Measurements from ENCODE around the gene ADAM33.

The ADAM33 gene

DNA sequence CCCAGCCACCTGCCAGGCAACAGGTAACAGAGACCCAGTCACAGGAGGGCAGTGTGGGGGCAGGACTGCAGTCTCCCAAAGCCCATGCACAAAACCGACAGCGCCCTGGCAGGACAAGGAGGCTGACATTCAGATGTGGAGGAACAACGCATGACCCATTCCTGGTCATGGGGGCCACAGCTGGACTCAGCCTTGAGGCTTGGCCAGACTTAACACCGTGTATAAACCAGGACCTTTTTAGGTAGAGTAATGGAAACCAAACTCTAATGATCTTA, 26.7 kb downstream of the ADAM33 start:
- DNase-seq (ENCODE audit: low read depth), result no peak

DNA sequence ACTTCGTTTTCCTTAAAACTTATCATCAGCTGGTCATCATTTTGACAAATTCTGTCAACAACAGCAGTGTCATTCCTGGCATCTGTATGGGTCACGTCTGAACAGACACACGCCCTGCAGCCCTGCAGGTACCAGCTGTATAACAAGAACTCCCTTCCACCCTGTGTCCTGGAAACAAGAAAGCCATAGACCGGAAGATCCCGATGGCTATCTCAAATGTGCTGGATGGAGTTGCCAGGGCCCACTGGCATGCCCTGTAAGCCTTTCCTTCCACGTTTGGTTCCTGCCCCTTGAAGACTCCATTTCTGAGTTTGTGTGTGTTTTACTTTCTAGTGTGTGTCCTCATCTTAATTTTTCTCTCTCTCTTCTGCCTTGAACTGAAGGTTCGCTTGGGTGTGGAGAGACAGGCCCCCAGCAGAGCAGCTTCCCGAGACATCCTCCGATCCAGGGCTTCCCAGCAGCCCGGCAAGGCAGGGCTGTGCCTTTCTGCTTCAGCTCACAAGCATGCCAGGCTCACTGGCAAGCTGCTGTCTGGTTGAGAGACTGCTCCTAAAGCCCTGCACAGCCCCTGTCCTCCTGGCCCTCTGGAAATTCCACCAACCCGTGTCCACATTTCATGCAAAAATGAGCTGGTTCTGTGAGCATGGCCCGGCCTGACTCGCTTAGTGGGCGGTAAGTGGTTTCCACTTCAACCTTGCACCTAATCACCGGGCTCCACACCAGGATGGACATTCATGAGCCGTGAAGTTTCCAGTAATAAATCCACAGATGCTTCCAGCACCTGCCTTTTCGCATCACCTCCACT, 27.3 kb downstream of the ADAM33 start:
- DNase-seq (ENCODE audit: low read depth), result no peak
- H3K4me3 ChIP-seq (ENCODE audit: low read depth, low read length), result no peak overlapping the region

More for the DNA sequence above, 26.7 kb downstream of the ADAM33 start:
- H3K4me3 ChIP-seq (ENCODE audit: low read depth, low read length), result no peak overlapping the region

GRCh38 chr20:3653921-3654320, 27.9 kb downstream of the ADAM33 start:
- H3K4me3 ChIP-seq (ENCODE audit: low read depth, low read length), result no peak overlapping the region
- DNase-seq (ENCODE audit: low read depth), result no peak

- no peak for DNase-seq (ENCODE audit: low read depth)
- H3K4me3 ChIP-seq (ENCODE audit: low read depth, low read length), result no peak overlapping the region
These were observed 28.9 kb downstream of the ADAM33 start for GRCh38 chr20:3652676-3653596.

GRCh38 chr20:3652221-3652620, 29.6 kb downstream of the ADAM33 start:
- no peak overlapping the region for H3K4me3 ChIP-seq (ENCODE audit: low read depth, low read length)
- DNase-seq (ENCODE audit: low read depth), result no peak

- no peak overlapping the region for H3K4me3 ChIP-seq (ENCODE audit: low read depth, low read length)
- no peak for DNase-seq (ENCODE audit: low read depth)
These were observed 30.4 kb downstream of the ADAM33 start for GRCh38 chr20:3651204-3651962.

- H3K4me3 ChIP-seq (ENCODE audit: low read depth, low read length), result no peak overlapping the region
- no peak for DNase-seq (ENCODE audit: low read depth)
These were observed 32.9 kb downstream of the ADAM33 start for GRCh38 chr20:3648951-3649350.

GRCh38 chr20:3647473-3647872, 34.3 kb downstream of the ADAM33 start:
- no peak for DNase-seq (ENCODE audit: low read depth)
- H3K4me3 ChIP-seq (ENCODE audit: low read depth, low read length), result no peak overlapping the region

DNA sequence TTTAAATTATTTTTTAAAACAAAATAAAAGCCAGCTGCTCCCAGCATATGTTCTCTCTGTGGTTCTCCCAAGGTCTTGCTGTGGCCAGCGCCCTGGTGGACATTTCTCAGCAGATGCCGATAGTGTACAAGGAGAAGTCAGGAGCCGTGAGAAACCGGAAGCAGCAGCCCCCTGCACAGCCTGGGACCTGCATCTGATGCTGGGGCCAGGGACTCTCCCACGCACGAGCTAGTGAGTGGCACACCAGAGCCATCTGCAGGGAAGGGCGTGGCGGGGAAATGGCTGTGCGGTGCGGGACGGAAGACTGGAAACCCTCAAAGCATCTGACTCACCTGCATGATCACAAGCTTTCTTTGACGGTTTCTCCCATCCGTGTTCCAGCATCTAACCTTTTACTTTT, 35.2 kb downstream of the ADAM33 start:
- no peak for DNase-seq (ENCODE audit: low read depth)
- no peak overlapping the region for H3K4me3 ChIP-seq (ENCODE audit: low read depth, low read length)

- no peak overlapping the region for H3K4me3 ChIP-seq (ENCODE audit: low read depth, low read length)
- DNase-seq (ENCODE audit: low read depth), result no peak
These were observed 35.8 kb downstream of the ADAM33 start for GRCh38 chr20:3646067-3646440.

DNA sequence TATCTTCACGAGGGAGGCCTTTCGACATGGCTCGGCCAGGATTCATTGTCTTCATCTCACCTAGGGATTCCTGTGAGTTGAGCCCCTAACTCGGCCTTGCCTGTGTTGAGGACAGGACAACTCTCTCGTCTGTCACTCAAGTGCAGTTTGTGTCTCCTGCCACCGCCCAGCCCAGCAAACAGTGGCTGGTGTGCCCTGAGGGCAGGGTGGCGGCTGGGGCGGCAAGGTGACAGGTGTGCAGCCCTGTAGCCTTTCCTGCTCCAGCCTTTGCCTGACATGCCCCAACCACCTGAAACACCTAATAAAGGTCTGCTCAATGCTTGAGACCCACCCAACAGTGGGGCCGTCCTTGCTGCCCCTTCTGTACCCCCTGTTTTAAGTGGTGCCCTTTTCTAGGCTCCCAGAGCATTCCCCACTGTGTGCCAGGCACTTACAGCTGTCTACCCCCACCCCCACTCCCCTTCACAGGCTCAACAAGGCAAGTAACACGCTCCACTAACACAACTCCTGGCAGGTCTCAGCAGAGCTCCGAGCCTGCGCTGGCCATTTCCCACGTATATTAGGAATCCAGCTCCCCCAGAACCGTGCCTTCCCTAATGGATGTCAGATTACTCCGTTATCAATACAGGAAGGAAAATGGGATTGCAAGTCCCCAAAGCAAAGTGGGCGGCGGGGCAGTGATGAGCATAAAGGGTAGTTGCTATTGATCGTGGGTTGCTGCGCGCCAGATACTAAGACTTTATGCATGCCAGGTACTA, 36.3 kb downstream of the ADAM33 start:
- no peak overlapping the region for H3K4me3 ChIP-seq (ENCODE audit: low read depth, low read length)
- no peak for DNase-seq (ENCODE audit: low read depth)

- H3K4me3 ChIP-seq (ENCODE audit: low read depth, low read length), result no peak overlapping the region
- DNase-seq (ENCODE audit: low read depth), result no peak
These were observed 41.6 kb downstream of the ADAM33 start for GRCh38 chr20:3640259-3640658.

GRCh38 chr20:3635346-3635745, 46.5 kb downstream of the ADAM33 start:
- DNase-seq (ENCODE audit: low read depth), result no peak
- H3K4me3 ChIP-seq (ENCODE audit: low read depth, low read length), result no peak overlapping the region

DNA sequence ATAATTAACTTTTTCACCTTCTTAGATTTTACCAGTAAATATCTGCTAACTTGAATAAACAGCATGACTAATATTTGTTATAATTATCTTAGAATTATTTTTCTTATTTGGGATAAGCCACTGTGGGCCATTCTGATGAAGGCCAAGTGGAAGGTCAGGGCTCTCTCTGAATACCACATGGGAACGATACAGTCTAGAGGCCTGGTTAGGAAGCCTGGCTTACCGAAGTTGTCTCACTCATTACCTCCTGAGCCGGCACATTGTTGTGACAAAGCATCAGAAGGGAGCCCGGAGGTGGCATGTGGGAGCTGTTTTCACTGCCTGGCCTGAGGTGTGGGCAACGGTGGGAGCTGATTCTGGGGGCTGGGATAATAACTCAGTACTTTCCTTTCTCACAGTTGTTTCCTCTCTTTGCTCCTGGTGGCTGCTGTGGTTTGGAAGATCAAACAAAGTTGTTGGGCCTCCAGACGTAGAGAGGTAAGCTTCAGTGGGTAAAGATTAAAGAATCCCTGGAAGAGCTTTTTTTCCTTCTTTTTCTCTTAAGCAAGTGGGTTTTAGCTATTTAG, 47.8 kb downstream of the ADAM33 start:
- no peak for DNase-seq (ENCODE audit: low read depth)
- no peak overlapping the region for H3K4me3 ChIP-seq (ENCODE audit: low read depth, low read length)

- DNase-seq (ENCODE audit: low read depth), result no peak
- no peak overlapping the region for H3K4me3 ChIP-seq (ENCODE audit: low read depth, low read length)
These were observed 49.4 kb downstream of the ADAM33 start for GRCh38 chr20:3632311-3633004.

DNA sequence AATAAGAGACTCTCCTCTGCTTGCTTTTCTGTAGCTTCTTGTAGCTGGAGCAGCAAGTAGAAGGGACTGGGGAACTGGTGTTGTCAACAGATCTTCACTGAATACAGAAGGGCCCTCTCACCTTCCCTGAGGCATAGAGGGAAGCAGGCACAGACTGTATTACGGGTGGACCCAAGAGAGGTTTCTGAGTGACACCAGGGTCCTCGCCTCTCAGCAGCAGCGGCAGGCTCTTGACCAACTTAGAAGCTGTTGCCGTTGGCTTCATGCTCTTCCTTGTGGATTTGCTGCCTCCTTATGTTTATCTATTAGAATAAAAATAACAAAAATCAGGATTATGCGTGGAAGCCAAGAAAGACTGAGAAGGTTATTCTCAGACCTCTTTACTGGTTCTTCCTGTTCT, 50.3 kb downstream of the ADAM33 start:
- no peak overlapping the region for H3K4me3 ChIP-seq (ENCODE audit: low read depth, low read length)
- DNase-seq (ENCODE audit: low read depth), result no peak

GRCh38 chr20:3630429-3630828, 51.4 kb downstream of the ADAM33 start:
- H3K4me3 ChIP-seq (ENCODE audit: low read depth, low read length), result no peak overlapping the region
- no peak for DNase-seq (ENCODE audit: low read depth)

- DNase-seq (ENCODE audit: low read depth), result no peak
- no peak overlapping the region for H3K4me3 ChIP-seq (ENCODE audit: low read depth, low read length)
These were observed 51.9 kb downstream of the ADAM33 start for GRCh38 chr20:3629893-3630292.
